BLaER1 (cell line): ENCODE data around the gene RIN2.
A peak's percentile ranks its signal among the peaks of the same experiment; 100 is the strongest.

Source experiments
- H3K27ac ChIP-seq: shearing (Covaris generic); formaldehyde crosslinking; 2 replicates; pipeline ENCODE4 v1.8.1; 2022
- H3K27me3 ChIP-seq: shearing (Covaris generic); formaldehyde crosslinking; 2 replicates; pipeline ENCODE4 v1.8.1; 2022
- H3K36me3 ChIP-seq: shearing (Covaris generic); formaldehyde crosslinking; 2 replicates; pipeline ENCODE4 v1.8.1; 2022
- H3K4me1 ChIP-seq: shearing (Covaris generic); formaldehyde crosslinking; 2 replicates; pipeline ENCODE4 v1.8.1; 2022
- H3K4me2 ChIP-seq: shearing (Covaris generic); formaldehyde crosslinking; 2 replicates; pipeline ENCODE4 v1.8.1; 2022
- H3K4me3 ChIP-seq: shearing (Covaris generic); formaldehyde crosslinking; 2 replicates; pipeline ENCODE4 v1.8.1; 2022
- H3K9ac ChIP-seq: shearing (Covaris generic); formaldehyde crosslinking; 2 replicates; pipeline ENCODE4 v1.8.1; 2022
- H3K9me3 ChIP-seq: shearing (Covaris generic); formaldehyde crosslinking; 2 replicates; pipeline ENCODE4 v1.8.1; 2022
- H4K20me1 ChIP-seq: shearing (Covaris generic); formaldehyde crosslinking; 2 replicates; pipeline ENCODE4 v1.8.1; 2022
- Cebpa-rat ChIP-seq: shearing (Covaris generic); IDR thresholded peaks from 2 replicates; pipeline ENCODE4 v1.8.1; 2022

Gene RIN2

DNA sequence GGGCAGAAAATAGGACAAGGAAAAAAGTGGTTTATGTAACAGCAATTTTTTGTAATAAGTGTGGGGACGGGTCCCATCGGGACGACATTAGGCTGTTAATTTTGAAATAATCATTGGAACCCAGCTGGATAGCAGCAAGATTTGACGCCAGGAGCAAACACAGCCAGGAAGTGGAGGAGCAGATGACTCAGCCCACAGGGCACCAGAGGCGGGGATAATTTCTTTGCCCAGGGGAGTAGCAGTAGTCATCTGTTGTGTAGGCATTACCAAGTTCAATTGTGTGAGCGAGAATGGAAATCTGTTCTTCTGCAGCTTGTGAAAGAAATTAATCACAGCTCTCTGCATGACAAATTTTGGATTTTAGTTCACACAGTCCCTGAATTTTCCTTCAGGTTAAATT is 22.6 kb upstream of the RIN2 start:
- Histone ChIP-seq H3K4me3 (no peak overlapping the region), H3K4me2 (peak overlapping the region; percentile 74), H3K9ac (no peak overlapping the region), H3K4me1 (peaks cover 27% of the 10 kb centered on the region), H4K20me1 (no peaks in the 10 kb centered on the region), H3K36me3 (no peaks in the 10 kb centered on the region), H3K9me3 (no peaks in the 10 kb centered on the region), H3K27me3 (no peaks in the 10 kb centered on the region), H3K27ac (peak overlapping the region; percentile 56)
- TF ChIP-seq Cebpa-rat, result no peak

DNA sequence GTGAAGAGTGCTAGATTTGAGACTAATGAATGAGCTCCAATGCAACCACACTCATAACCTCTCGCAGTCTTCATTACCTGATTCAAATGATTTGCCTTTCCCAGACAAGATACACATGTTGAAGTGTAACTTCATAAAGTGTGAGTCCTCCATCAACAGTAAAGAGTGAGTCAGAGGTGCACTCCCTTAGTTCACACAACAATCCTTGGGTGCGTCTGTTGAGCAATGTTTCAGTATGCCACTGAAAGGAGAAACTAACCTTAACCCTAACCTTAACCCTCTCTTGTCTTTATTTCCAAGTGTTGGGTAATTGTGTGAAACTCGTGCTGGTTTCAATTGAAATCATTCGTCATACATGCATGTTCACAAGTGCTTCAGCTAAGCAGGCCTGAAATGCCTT is 21.0 kb upstream of the RIN2 start:
- H3K4me1 ChIP-seq, result peaks cover 27% of the 10 kb centered on the region
- H3K9ac ChIP-seq, result no peak overlapping the region
- no peaks in the 10 kb centered on the region for H3K36me3 ChIP-seq
- H3K4me2 ChIP-seq, result no peak overlapping the region
- H3K27me3 ChIP-seq, result no peaks in the 10 kb centered on the region
- H3K4me3 ChIP-seq, result no peak overlapping the region
- TF ChIP-seq Cebpa-rat, result no peak
- H4K20me1 ChIP-seq, result no peaks in the 10 kb centered on the region
- no peaks in the 10 kb centered on the region for H3K9me3 ChIP-seq
- no peak overlapping the region for H3K27ac ChIP-seq

DNA sequence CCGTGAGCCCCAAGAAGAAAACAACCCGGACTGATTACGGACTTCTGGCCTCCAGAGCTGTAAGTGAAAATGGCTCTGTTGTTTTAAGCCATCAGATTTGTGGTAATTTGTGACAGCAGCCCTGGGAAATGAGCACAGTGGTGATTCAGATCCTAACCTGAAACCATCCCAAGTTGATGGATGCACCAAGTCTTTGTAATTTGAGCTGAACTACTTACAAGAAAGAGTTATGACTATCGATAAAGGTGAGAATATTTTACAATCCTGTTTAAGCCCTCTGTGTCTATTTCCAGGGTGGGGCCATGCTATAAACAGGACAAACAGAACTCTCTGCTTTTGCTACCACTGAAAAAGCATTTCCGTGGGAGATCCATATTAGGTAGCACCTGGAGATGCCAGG is 19.1 kb upstream of the RIN2 start:
- Histone ChIP-seq H3K9ac (no peak overlapping the region), H3K27me3 (no peaks in the 10 kb centered on the region), H3K4me1 (peaks cover 37% of the 10 kb centered on the region), H3K4me3 (no peak overlapping the region), H3K4me2 (no peak overlapping the region), H3K27ac (no peak overlapping the region), H4K20me1 (no peaks in the 10 kb centered on the region), H3K36me3 (no peaks in the 10 kb centered on the region), H3K9me3 (no peaks in the 10 kb centered on the region)
- TF ChIP-seq Cebpa-rat, result no peak

DNA sequence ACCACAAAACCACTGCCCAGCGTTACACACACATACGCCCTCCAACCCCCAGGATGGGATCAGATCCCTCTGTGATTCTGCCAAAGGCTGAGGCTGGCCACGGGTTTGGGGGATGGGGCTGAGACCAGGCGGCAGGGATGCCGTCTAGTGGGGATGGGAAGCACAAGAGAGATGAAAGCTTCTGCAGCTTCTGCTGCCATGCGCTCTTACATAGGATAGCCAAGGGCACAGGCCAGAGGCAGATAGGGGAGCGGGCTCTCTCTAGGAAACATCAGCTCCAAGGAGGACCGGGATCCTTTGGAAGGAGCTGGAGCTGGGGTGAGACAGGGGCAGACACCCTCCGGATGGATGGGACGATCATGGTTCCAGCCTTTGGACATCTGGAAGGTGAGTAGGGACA is 18.7 kb upstream of the RIN2 start:
- no peaks in the 10 kb centered on the region for H3K9me3 ChIP-seq
- no peak overlapping the region for H3K4me3 ChIP-seq
- H3K27me3 ChIP-seq, result no peaks in the 10 kb centered on the region
- H4K20me1 ChIP-seq, result no peaks in the 10 kb centered on the region
- no peaks in the 10 kb centered on the region for H3K36me3 ChIP-seq
- TF ChIP-seq Cebpa-rat, result no peak
- H3K27ac ChIP-seq, result no peak overlapping the region
- peak overlapping the region; percentile 3; the same call in 1 of the 2 replicates for H3K4me2 ChIP-seq
- no peak overlapping the region for H3K9ac ChIP-seq
- H3K4me1 ChIP-seq, result peaks cover 38% of the 10 kb centered on the region

DNA sequence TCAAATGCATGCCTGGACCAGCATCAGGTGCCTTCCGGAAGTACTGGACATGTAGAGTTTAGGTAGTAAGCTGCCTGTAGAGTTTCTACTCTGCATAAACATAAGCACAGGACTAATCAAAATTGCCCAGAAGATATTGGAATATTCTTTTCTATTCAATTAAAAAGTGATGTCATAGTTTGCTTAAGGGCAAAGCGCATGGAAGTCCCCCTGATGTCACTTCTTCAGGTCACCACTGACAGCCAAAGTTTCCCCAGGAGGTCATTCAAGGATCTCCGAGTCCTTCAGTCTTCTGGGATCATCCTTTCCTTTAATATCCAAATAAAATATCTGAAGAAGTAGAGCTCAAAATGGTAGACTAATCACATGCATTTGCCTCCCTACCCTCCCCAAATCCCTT is 17.5 kb upstream of the RIN2 start:
- peaks cover 9% of the 10 kb centered on the region; the same call in 1 of the 2 replicates for H3K9me3 ChIP-seq
- H3K36me3 ChIP-seq, result no peaks in the 10 kb centered on the region
- H3K27me3 ChIP-seq, result no peaks in the 10 kb centered on the region
- H3K27ac ChIP-seq, result no peak overlapping the region
- H3K4me1 ChIP-seq, result peaks cover 26% of the 10 kb centered on the region
- H4K20me1 ChIP-seq, result no peaks in the 10 kb centered on the region
- no peak overlapping the region for H3K9ac ChIP-seq
- no peak overlapping the region for H3K4me3 ChIP-seq
- H3K4me2 ChIP-seq, result no peak overlapping the region
- no peak for TF ChIP-seq Cebpa-rat

DNA sequence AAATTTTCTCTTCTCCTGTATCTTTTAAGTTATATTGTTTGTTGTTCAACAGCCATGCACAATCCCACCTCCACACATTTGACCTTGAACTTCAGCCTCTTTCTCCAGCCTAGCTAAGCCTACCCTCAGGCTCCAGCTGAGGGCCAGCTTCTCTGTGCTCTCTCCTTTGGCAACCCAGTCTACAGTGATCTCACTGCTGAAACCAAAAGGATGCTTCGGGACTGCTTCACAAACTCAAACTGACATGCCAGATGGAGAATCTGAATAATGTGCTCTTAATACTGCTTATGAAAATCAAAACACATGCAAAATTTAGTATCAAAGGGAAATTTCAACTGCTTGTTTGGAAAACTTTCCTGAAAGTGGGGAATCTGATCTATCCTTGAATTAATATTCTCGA is 16.1 kb upstream of the RIN2 start:
- H3K27me3 ChIP-seq, result no peaks in the 10 kb centered on the region
- peaks cover 16% of the 10 kb centered on the region for H3K4me1 ChIP-seq
- H4K20me1 ChIP-seq, result no peaks in the 10 kb centered on the region
- no peaks in the 10 kb centered on the region for H3K36me3 ChIP-seq
- H3K27ac ChIP-seq, result no peak overlapping the region
- TF ChIP-seq Cebpa-rat, result no peak
- H3K9ac ChIP-seq, result no peak overlapping the region
- H3K9me3 ChIP-seq, result peaks cover 14% of the 10 kb centered on the region; the same call in 1 of the 2 replicates
- peak overlapping the region; percentile 11; the same call in 1 of the 2 replicates for H3K4me2 ChIP-seq
- H3K4me3 ChIP-seq, result no peak overlapping the region

DNA sequence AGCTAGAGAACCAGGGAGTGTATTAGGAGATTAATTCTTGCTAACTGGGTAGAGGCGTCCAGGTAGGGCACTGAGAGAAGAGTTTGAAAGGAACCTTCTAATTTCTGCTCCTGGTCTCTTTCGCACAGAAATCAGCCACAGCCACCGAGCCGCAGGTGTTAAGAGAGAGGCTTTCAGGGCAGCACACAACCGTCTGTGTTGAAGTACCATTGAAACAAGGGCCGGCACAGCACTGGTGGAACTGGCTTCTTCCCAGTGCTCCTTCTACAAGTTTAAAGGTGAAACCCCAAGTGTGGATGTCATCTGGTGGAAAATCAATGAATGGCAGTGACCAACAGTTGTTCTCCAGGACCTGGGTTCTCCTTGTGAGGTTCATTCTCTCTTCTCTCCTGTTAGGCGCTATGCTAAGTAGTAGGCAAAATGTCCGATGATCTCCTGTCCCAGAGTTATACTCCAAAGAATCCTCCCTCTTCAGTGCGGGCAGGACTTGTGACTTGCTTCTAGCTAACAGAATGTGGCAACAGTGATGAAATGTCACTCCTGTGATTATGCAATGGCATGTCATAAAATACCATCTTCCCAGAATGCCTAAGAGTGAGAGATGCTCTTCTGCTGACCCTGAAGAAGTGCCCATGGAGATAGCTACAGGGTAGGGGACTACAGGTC is 15.0 kb upstream of the RIN2 start:
- peak overlapping the region; percentile 35; the same call in 1 of the 2 replicates for H3K27ac ChIP-seq

DNA sequence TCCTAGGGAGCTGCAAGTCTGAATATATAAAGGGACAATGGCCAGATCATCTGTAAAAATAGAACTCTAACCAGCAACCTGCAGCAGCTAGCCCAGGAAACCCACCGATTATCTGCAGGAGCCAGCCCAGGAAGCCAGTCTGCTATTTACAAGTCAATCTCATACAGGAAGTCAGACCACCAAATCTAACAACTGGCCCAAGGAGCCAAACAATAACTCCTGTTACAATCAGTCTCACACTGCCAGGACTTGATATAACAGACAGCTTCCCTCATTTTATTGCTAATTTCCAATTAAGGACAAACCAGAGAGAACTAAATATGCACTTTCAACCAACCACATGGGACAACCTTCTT is 14.4 kb upstream of the RIN2 start:
- no peaks in the 10 kb centered on the region for H4K20me1 ChIP-seq
- TF ChIP-seq Cebpa-rat, result 0 out of 2 replicates have a peak, but pooled peaks have one; percentile 6
- peaks cover 14% of the 10 kb centered on the region; the same call in 1 of the 2 replicates for H3K9me3 ChIP-seq
- H3K27me3 ChIP-seq, result no peaks in the 10 kb centered on the region
- H3K36me3 ChIP-seq, result no peaks in the 10 kb centered on the region
- H3K4me3 ChIP-seq, result no peak overlapping the region
- peak overlapping the region; percentile 62 for H3K4me2 ChIP-seq
- peak overlapping the region; percentile 0; the same call in 1 of the 2 replicates for H3K9ac ChIP-seq
- H3K27ac ChIP-seq, result peak overlapping the region; percentile 35; the same call in 1 of the 2 replicates
- H3K4me1 ChIP-seq, result peaks cover 16% of the 10 kb centered on the region

More for the DNA sequence above, 15.0 kb upstream of the RIN2 start:
- H3K4me1 ChIP-seq, result peaks cover 16% of the 10 kb centered on the region
- peak overlapping the region; percentile 0; the same call in 1 of the 2 replicates for H3K9ac ChIP-seq
- H3K9me3 ChIP-seq, result peaks cover 14% of the 10 kb centered on the region; the same call in 1 of the 2 replicates
- no peaks in the 10 kb centered on the region for H3K36me3 ChIP-seq
- no peak overlapping the region for H3K4me3 ChIP-seq
- H4K20me1 ChIP-seq, result no peaks in the 10 kb centered on the region
- H3K27me3 ChIP-seq, result no peaks in the 10 kb centered on the region
- peak overlapping the region; percentile 62 for H3K4me2 ChIP-seq
- peak; percentile 47 for TF ChIP-seq Cebpa-rat

DNA sequence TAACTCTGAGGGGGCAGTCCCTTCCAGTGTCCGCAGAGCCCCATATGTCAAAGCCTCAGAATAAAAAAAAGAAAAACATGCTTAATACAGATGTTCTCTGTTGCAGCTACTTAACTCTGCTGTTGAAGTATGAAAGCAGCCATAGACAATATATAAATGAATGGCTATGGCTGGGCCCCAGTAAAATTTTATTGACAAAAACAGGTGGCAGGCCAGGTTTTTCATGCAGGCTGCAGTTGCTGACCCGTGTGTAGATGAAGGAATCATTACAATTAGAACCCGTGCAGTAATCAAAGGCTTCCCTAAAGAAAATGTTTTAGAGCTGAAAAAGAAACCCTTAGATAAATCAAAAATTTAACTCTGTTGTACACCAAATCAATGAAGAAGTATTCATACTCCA is 13.0 kb upstream of the RIN2 start:
- Histone ChIP-seq H4K20me1 (no peaks in the 10 kb centered on the region), H3K4me2 (no peak overlapping the region), H3K9me3 (peaks cover 14% of the 10 kb centered on the region; the same call in 1 of the 2 replicates), H3K4me3 (no peak overlapping the region), H3K4me1 (peaks cover 11% of the 10 kb centered on the region), H3K36me3 (no peaks in the 10 kb centered on the region), H3K27ac (no peak overlapping the region), H3K9ac (no peak overlapping the region), H3K27me3 (no peaks in the 10 kb centered on the region)
- no peak for TF ChIP-seq Cebpa-rat

DNA sequence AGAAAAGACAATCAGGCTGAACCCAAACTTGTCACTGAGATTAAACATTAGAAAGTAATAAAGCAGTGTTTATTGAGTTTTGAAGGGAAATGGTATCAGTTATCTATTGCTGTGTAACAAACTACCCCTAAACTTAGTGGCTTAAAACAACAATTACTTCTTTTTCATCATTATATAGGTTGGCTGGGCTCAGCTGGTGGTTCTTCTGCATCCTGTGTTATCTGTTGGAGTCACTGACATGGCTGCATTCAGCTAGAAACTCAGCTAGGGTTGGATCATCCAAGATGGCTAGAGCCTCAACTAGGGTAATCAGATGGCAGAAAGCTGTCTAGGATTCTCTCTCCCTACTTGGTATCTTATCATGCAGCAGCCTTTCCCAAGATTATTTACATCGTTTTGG is 12.5 kb upstream of the RIN2 start:
- H3K4me3 ChIP-seq, result no peak overlapping the region
- no peak for TF ChIP-seq Cebpa-rat

More for the DNA sequence above, 12.5 kb upstream of the RIN2 start:
- H3K4me1 ChIP-seq, result peaks cover 16% of the 10 kb centered on the region
- peaks cover 14% of the 10 kb centered on the region; the same call in 1 of the 2 replicates for H3K9me3 ChIP-seq
- no peaks in the 10 kb centered on the region for H3K36me3 ChIP-seq
- H4K20me1 ChIP-seq, result no peaks in the 10 kb centered on the region
- H3K4me2 ChIP-seq, result no peak overlapping the region
- H3K9ac ChIP-seq, result no peak overlapping the region
- H3K27ac ChIP-seq, result no peak overlapping the region
- no peaks in the 10 kb centered on the region for H3K27me3 ChIP-seq
